Neutrophil (primary cell): ENCODE measurements around the gene VPS35.

Source experiments
- H3K27ac ChIP-seq: fragments of 200-600 bp; sonication (generic); 2 replicates; pipeline ENCODE4 v1.5.1; 2016; ENCODE audit warnings: mild to moderate bottlenecking, moderate library complexity
- H3K27me3 ChIP-seq: fragments of 200-600 bp; sonication (generic); 2 replicates; pipeline ENCODE4 v1.6.0; 2016; ENCODE audit warnings: mild to moderate bottlenecking
- H3K36me3 ChIP-seq: fragments of 200-600 bp; sonication (generic); 2 replicates; pipeline ENCODE4 v1.5.1; 2017
- H3K4me1 ChIP-seq, 2 experiments: fragments of 200-600 bp in 1 of 2; sonication (generic) in 1 of 2; 1 replicate in 1 of 2; 2 replicates in 1 of 2; pipeline versions ENCODE4 v1.5.1 to v1.6.1; 2013 to 2016; ENCODE audit warnings: low read depth in 1 of 2, low read length in 1 of 2, mild to moderate bottlenecking in 1 of 2, moderate library complexity in 1 of 2; ENCODE audit not compliant: control insufficient read depth in 1 of 2, insufficient read depth in 1 of 2
- H3K4me3 ChIP-seq, 2 experiments: fragments of 200-600 bp in 1 of 2; sonication (generic) in 1 of 2; 1 replicate in 1 of 2; 2 replicates in 1 of 2; pipeline ENCODE4 v1.5.1; 2013 to 2016; ENCODE audit warnings: low read depth in 1 of 2, low read length in 1 of 2, mild to moderate bottlenecking in 1 of 2, moderate library complexity in 1 of 2
- H3K9me3 ChIP-seq: fragments of 200-600 bp; sonication (generic); 2 replicates; pipeline ENCODE4 v1.5.1; 2016
- TF ChIP-seq, protein P1 (sequence below): fragments of 200-600 bp; sonication (generic); IDR thresholded peaks from 2 replicates; pipeline ENCODE4 v1.5.1; 2016; ENCODE audit warnings: antibody characterized with exemption

VPS35 gene

DNA sequence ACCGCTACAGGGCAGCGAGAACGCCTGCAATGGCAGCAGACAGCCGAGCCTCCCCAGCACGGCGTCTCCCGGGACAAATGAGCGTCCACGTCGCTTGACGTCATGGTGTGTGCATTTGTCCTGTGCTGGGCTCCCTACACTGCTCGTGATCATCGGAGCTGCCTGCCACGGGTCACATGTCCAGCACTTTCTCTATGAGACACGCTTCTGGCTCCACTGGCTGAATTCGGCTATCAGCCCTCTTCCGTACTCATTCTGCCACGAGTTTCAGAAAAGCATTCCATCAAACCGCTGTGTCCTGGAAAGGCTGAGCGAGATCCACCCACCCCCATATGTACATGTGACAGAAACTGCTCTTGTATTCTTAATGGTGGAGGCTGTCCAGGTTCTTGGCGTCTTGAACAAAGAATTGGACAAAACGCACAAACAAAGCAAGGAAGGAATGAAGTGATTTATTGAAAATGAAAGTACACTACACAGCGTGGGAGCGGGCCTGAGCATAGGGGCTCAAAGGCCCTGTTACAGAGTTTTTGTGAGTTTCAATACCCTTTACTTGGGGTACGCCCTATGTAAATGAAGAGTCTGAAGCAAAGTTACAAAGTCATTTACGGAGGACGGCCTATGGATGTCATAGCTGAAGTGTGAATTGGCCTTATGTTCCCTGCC lies 39.3 kb downstream of the VPS35 start:
- no peaks in the 10 kb centered on the region for H3K9me3 ChIP-seq
- TF ChIP-seq, protein P1, sequence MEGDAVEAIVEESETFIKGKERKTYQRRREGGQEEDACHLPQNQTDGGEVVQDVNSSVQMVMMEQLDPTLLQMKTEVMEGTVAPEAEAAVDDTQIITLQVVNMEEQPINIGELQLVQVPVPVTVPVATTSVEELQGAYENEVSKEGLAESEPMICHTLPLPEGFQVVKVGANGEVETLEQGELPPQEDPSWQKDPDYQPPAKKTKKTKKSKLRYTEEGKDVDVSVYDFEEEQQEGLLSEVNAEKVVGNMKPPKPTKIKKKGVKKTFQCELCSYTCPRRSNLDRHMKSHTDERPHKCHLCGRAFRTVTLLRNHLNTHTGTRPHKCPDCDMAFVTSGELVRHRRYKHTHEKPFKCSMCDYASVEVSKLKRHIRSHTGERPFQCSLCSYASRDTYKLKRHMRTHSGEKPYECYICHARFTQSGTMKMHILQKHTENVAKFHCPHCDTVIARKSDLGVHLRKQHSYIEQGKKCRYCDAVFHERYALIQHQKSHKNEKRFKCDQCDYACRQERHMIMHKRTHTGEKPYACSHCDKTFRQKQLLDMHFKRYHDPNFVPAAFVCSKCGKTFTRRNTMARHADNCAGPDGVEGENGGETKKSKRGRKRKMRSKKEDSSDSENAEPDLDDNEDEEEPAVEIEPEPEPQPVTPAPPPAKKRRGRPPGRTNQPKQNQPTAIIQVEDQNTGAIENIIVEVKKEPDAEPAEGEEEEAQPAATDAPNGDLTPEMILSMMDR = no peak
- H3K27ac ChIP-seq = no peak overlapping the region
- H3K4me1 ChIP-seq = peaks cover 8 to 11% of the 10 kb centered on the region in 2 experiments
- H3K4me3 ChIP-seq = no peak overlapping the region
- no peaks in the 10 kb centered on the region for H3K27me3 ChIP-seq
- H3K36me3 ChIP-seq = peaks cover 25% of the 10 kb centered on the region

DNA sequence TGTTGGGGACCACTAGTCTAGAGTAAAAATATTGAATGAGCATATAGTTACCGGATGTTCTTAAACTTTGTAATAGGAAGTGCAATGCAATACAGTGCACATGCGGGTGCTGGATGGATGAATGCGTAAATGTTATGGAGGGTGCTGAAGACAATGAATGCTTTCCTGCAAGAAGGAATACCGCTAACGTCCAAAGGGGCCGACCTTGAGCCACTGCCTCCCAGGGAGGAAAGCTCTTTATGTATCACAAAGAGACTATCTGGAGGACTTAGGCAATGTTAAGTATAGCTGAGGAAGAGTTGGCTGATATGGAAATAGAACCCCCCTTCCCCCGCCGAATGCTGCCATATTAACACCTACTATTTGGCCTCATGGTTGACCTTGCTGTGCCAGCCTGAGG lies 40.3 kb downstream of the VPS35 start:
- H3K4me3 ChIP-seq = no peak overlapping the region
- peaks cover 8 to 11% of the 10 kb centered on the region in 2 experiments for H3K4me1 ChIP-seq
- H3K27me3 ChIP-seq = no peaks in the 10 kb centered on the region
- H3K36me3 ChIP-seq = peaks cover 19% of the 10 kb centered on the region
- H3K27ac ChIP-seq = no peak overlapping the region
- TF ChIP-seq, protein P1 = no peak
- no peaks in the 10 kb centered on the region for H3K9me3 ChIP-seq

DNA sequence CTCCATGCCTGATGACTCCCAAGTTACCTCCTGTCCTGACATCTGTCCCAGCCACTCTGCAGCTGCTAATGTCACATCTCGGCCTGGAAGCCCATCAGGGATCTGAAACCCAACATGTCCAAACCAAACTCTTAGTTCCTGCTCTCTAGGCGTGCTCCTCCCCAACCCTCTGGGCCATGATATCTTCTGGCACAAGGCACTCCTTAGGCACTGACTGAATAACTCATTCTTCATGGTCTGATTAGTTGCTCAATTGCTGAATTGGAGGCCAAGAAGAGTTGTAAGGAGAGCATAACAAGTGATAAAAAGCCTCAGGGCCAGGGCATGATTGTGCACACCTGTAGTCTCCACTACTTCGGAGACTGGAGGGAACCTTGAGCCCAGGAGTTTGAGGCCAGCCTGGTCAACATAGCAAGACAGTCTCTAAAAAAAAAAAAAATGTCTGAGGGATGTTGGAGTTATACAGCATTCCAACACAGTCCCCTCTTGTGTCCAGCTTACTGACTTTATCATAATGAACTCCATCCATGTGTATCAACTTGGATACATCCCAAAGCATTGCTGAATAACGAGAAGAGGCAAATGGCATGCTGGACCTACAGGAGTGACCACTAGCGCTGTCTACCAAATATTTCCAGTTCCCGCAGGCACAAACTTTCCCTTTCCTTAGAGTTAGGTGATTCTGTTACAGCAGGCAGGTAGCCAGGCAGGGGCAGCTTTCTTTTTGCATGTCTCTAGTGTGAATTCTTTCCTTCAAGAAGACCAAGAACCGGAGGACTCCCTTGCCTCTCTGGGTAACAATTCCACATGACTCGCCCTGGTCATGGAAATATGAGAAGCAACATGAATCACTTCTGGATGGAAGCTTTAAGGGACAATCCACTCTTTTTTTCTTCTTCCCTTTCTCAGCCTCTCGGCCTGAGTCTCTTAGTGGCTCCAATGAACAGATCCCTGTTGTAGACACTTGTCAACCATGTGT lies 49.7 kb downstream of the VPS35 start:
- Histone ChIP-seq H3K27me3 (no peaks in the 10 kb centered on the region), H3K4me1 (peaks cover 14 to 17% of the 10 kb centered on the region in 2 experiments), H3K36me3 (no peaks in the 10 kb centered on the region), H3K9me3 (no peaks in the 10 kb centered on the region), H3K27ac (no peak overlapping the region), H3K4me3 (no peak overlapping the region)
- TF ChIP-seq, protein P1 = no peak

DNA sequence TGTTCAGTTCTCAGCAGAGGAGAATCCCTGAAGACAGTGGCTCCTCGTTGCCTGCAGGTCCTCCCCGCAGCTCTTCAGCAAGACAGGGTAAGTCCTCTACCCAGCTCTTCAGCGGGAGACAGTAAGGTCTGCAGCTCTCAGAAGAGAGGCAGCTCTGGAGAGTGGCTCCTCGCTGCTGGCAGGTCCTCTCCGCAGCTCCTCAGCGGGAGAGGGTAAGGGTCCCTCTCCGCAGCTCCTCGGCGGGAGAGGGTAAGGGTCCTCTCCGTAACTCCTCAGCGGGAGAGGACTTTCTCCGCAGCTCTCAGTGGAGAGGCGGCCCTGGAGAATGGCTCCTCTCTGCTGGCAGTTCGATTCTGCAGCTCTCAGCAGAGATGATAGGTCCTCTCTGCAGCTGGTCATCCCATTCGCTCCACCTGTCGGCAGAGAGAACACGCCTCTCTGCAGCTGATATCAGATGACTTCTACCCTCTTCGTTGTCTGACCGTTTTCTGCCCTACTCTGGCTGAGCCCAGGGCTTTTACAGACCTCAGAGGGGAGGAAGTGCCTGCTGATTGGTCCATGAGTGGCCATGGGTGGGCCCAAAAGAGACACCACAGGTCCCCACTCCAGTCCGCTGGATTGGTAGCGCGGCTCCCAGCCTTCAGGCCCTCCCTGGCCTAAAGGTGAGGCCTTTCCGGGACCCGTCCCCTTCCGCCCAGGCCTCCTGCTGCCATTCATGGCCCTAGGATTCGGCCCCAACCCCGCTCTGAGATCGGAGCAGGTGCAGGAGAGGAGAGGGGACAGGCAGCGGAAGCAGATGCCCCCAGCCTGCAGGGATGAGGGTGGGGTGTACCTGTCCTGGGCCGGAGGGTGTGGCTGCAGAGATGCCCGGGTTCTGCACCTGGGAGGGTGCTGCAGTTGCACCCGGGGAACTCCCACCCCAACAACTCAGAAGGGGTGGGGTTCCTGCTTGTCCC lies 55.9 kb downstream of the VPS35 start:
- TF ChIP-seq, protein P1 = no peak
- no peaks in the 10 kb centered on the region for H3K9me3 ChIP-seq
- peaks cover 32 to 35% of the 10 kb centered on the region in 2 experiments for H3K4me1 ChIP-seq
- H3K36me3 ChIP-seq = no peaks in the 10 kb centered on the region
- H3K27me3 ChIP-seq = no peaks in the 10 kb centered on the region
- no peak overlapping the region for H3K27ac ChIP-seq
- H3K4me3 ChIP-seq = no peak overlapping the region
